Nephron (organoid): ENCODE measurements around the gene TTLL8.

Source experiments
- H3K27ac Mint-ChIP-seq, 3 experiments: 2 replicates each; pipeline ENCODE4 v1.8.0; 2020; ENCODE audit warnings: mixed read lengths in 3 of 3, mild to moderate bottlenecking in 2 of 3, moderate library complexity in 1 of 3
- H3K27me3 Mint-ChIP-seq: 2 replicates; pipeline ENCODE4 v1.8.0; 2021; ENCODE audit warnings: low read depth, mild to moderate bottlenecking, moderate library complexity, mixed read lengths
- H3K36me3 Mint-ChIP-seq: 2 replicates; pipeline ENCODE4 v1.8.0; 2020; ENCODE audit warnings: low read depth, mixed read lengths
- H3K4me1 Mint-ChIP-seq: 2 replicates; pipeline ENCODE4 v1.8.0; 2020; ENCODE audit warnings: mixed read lengths
- H3K4me3 Mint-ChIP-seq, 3 experiments: 2 replicates each; pipeline ENCODE4 v1.8.0; 2020; ENCODE audit warnings: mild to moderate bottlenecking in 3 of 3, mixed read lengths in 3 of 3, moderate library complexity in 2 of 3
- H3K9me3 Mint-ChIP-seq: 2 replicates; pipeline ENCODE4 v1.8.0; 2020; ENCODE audit warnings: mixed read lengths
- TF ChIP-seq, protein P1 (sequence below), 3 experiments: fragments of 200-600 bp; sonication (generic); IDR thresholded peaks; one replicate each; pipeline ENCODE4 v1.5.0; 2021; ENCODE audit warnings: antibody characterized with exemption in 3 of 3; ENCODE audit not compliant: unreplicated experiment in 3 of 3

The TTLL8 gene

GRCh38 chr22:50059881-50060262 lies 1.8 kb upstream of the TTLL8 start:
- TF ChIP-seq, protein P1, sequence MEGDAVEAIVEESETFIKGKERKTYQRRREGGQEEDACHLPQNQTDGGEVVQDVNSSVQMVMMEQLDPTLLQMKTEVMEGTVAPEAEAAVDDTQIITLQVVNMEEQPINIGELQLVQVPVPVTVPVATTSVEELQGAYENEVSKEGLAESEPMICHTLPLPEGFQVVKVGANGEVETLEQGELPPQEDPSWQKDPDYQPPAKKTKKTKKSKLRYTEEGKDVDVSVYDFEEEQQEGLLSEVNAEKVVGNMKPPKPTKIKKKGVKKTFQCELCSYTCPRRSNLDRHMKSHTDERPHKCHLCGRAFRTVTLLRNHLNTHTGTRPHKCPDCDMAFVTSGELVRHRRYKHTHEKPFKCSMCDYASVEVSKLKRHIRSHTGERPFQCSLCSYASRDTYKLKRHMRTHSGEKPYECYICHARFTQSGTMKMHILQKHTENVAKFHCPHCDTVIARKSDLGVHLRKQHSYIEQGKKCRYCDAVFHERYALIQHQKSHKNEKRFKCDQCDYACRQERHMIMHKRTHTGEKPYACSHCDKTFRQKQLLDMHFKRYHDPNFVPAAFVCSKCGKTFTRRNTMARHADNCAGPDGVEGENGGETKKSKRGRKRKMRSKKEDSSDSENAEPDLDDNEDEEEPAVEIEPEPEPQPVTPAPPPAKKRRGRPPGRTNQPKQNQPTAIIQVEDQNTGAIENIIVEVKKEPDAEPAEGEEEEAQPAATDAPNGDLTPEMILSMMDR (IDR thresholded peaks at IDR 0.05; ENCODE audit: unreplicated experiment in 3 of 3) = no peak
- no peaks in the 10 kb centered on the region for H3K36me3 Mint-ChIP-seq
- peak overlapping the region; percentile 31 to 74 (median 62) for H3K27ac Mint-ChIP-seq
- H3K4me1 Mint-ChIP-seq = peaks cover 27% of the 10 kb centered on the region
- peak overlapping the region; percentile 69 to 77 (median 70) for H3K4me3 Mint-ChIP-seq
- peaks cover 3% of the 10 kb centered on the region for H3K9me3 Mint-ChIP-seq
- H3K27me3 Mint-ChIP-seq = peaks cover 40% of the 10 kb centered on the region

GRCh38 chr22:50058906-50059880 lies 1.1 kb upstream of the TTLL8 start:
- peaks cover 27% of the 10 kb centered on the region for H3K4me1 Mint-ChIP-seq
- peaks cover 38% of the 10 kb centered on the region for H3K27me3 Mint-ChIP-seq
- TF ChIP-seq, protein P1 (IDR thresholded peaks at IDR 0.05; ENCODE audit: unreplicated experiment in 3 of 3) = peak; percentile 27 to 37 (median 33)
- peak overlapping the region; percentile 31 to 74 (median 62) for H3K27ac Mint-ChIP-seq
- no peaks in the 10 kb centered on the region for H3K36me3 Mint-ChIP-seq
- peaks cover 3% of the 10 kb centered on the region for H3K9me3 Mint-ChIP-seq
- peak overlapping the region; percentile 69 to 77 (median 70) for H3K4me3 Mint-ChIP-seq

GRCh38 chr22:50057278-50058060 lies 629 bp downstream of the TTLL8 start:
- no peak overlapping the region for H3K4me3 Mint-ChIP-seq
- TF ChIP-seq, protein P1 (IDR thresholded peaks at IDR 0.05; ENCODE audit: unreplicated experiment in 3 of 3) = no peak
- H3K9me3 Mint-ChIP-seq = peaks cover 13% of the 10 kb centered on the region
- peaks cover 37% of the 10 kb centered on the region for H3K27me3 Mint-ChIP-seq
- peaks cover 27% of the 10 kb centered on the region for H3K4me1 Mint-ChIP-seq
- no peak overlapping the region for H3K27ac Mint-ChIP-seq
- H3K36me3 Mint-ChIP-seq = no peaks in the 10 kb centered on the region

DNA sequence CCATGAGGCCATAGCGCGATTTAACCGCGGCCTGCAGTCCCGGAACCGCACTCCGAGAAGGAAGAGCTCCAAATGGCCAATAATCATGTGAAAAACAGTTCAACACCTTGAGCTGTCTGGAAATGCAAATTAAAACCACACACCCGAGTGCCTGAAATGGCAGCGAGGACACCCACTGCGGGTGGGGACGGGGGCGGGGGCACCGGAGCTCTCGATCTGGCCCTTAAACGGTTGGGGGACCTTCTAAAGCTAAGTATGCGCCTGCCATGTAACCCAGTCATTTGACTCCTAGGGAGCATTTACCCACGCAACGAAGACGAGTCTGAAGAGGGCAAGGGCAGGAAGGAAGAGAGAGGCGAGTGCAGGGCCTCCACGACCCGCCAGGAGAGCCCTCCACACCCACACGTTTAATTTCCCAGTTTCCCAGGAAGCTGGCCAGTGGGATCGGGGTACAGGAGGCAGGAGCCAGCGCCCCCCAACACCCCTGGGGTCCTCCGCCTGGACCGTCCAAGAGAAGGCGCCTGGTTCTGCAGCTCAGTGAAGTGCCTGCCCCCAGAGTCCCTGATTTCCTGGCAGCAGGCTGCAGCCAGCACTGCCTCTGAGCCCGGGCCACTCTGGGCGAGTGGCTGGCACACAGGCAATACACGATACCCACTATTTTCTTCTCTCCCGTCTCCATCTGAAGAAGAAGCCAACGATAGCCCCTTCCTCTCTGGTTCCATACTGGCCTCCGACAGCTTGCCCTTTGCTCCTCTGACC lies 1.7 kb downstream of the TTLL8 start:
- Mint-ChIP-seq H3K9me3 (peaks cover 21% of the 10 kb centered on the region), H3K36me3 (no peaks in the 10 kb centered on the region), H3K4me3 (no peak overlapping the region)

GRCh38 chr22:50053861-50054260 lies 4.2 kb downstream of the TTLL8 start:
- no peak overlapping the region for H3K4me3 Mint-ChIP-seq
- H3K4me1 Mint-ChIP-seq = peaks cover 3% of the 10 kb centered on the region
- TF ChIP-seq, protein P1 (IDR thresholded peaks at IDR 0.05; ENCODE audit: unreplicated experiment in 3 of 3) = no peak
- H3K27ac Mint-ChIP-seq = no peak overlapping the region
- H3K27me3 Mint-ChIP-seq = peaks cover 25% of the 10 kb centered on the region
- H3K36me3 Mint-ChIP-seq = no peaks in the 10 kb centered on the region
- peaks cover 21% of the 10 kb centered on the region for H3K9me3 Mint-ChIP-seq

More for the DNA sequence above, 1.7 kb downstream of the TTLL8 start:
- H3K4me1 Mint-ChIP-seq = peaks cover 25% of the 10 kb centered on the region
- H3K27me3 Mint-ChIP-seq = peaks cover 37% of the 10 kb centered on the region
- no peak overlapping the region for H3K27ac Mint-ChIP-seq
- TF ChIP-seq, protein P1 (IDR thresholded peaks at IDR 0.05; ENCODE audit: unreplicated experiment in 3 of 3) = no peak
